ENCODE results near the gene DPH3.

The DPH3 gene

GRCh38 chr3:16253601-16254000 is 11.1 kb downstream of the DPH3 start:
- peak; percentile 93 to 96 for DNase-seq

- DNase-seq = no peak
Observed at GRCh38 chr3:16252988-16253387, 11.8 kb downstream of the DPH3 start.

GRCh38 chr3:16252243-16252978 is 12.3 kb downstream of the DPH3 start:
- DNase-seq = no peak

GRCh38 chr3:16251316-16252085 is 13.2 kb downstream of the DPH3 start:
- DNase-seq = no peak

GRCh38 chr3:16249886-16250285 is 14.9 kb downstream of the DPH3 start:
- no peak for DNase-seq

GRCh38 chr3:16249336-16249735 is 15.4 kb downstream of the DPH3 start:
- peak in 1 of 2 experiments; percentile 24 for DNase-seq

- DNase-seq = no peak
Observed at GRCh38 chr3:16248556-16248955, 16.2 kb downstream of the DPH3 start.

- DNase-seq = peak; percentile 86 to 89
Observed at GRCh38 chr3:16247282-16248061, 17.3 kb downstream of the DPH3 start.

- no peak for DNase-seq
Observed at GRCh38 chr3:16245609-16246008, 19.1 kb downstream of the DPH3 start.

- no peak for DNase-seq
Observed at GRCh38 chr3:16243706-16244490, 20.8 kb downstream of the DPH3 start.

GRCh38 chr3:16242177-16242576 is 22.6 kb downstream of the DPH3 start:
- DNase-seq = no peak

GRCh38 chr3:16241225-16241624 is 23.5 kb downstream of the DPH3 start:
- DNase-seq = no peak

GRCh38 chr3:16240229-16241023 is 24.3 kb downstream of the DPH3 start:
- no peak for DNase-seq

- DNase-seq = no peak
Observed at GRCh38 chr3:16239780-16240179, 25.0 kb downstream of the DPH3 start.

- DNase-seq = no peak
Observed at GRCh38 chr3:16239086-16239770, 25.5 kb downstream of the DPH3 start.

GRCh38 chr3:16236856-16237393 is 27.8 kb downstream of the DPH3 start:
- no peak for DNase-seq

- no peak for DNase-seq
Observed at GRCh38 chr3:16236030-16236639, 28.6 kb downstream of the DPH3 start.

- DNase-seq = no peak
Observed at GRCh38 chr3:16234281-16234680, 30.5 kb downstream of the DPH3 start.

- no peak for DNase-seq
Observed at GRCh38 chr3:16233806-16234205, 30.9 kb downstream of the DPH3 start.

GRCh38 chr3:16231983-16232382 is 32.8 kb downstream of the DPH3 start:
- DNase-seq = no peak

GRCh38 chr3:16229681-16230080 is 35.1 kb downstream of the DPH3 start:
- no peak for DNase-seq

Measured in Kasumi-1 (cell line).